Raji (cell line): ENCODE results near the gene S100A5.

Source experiments
- POLR2A ChIP-seq: IDR thresholded peaks from 2 replicates; pipeline ENCODE4 v1.6.1; 2011; ENCODE audit warnings: low read depth, low read length, control low read depth; ENCODE audit not compliant: insufficient read depth

S100A5 gene

DNA sequence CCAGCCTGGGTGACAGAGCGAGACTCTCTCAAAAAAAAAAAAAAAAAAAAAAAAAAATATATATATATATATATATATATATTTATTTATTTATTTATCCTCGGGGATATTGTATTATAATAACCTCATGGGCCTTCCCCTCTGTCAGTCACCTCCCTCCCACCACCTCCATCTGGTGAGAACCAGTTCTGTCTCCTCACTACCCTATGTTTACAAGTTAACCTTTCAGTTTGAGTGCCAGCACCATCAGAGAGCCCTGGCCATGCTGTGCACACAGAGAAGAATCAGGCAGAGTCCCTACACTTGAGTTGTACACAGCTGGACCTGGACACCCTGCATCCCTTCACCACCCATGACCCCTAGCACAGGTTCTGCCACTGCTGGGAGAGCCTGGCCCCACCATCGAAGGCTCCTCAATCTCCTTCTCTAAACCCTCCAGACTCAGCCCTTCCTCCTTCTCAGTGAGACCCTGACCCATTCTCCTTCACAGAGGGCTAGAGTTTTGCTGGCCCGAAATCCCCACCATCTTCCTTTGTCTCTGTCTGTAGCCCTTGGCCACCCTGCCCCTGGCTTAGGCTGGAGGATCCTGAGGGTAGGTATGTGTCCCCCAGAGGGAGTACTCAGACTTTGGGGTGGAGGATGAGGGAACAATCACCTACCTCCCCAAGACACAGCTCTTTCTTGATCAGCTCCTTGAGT lies 1.2 kb downstream of the S100A5 start:
- TF ChIP-seq POLR2A = no peak

DNA sequence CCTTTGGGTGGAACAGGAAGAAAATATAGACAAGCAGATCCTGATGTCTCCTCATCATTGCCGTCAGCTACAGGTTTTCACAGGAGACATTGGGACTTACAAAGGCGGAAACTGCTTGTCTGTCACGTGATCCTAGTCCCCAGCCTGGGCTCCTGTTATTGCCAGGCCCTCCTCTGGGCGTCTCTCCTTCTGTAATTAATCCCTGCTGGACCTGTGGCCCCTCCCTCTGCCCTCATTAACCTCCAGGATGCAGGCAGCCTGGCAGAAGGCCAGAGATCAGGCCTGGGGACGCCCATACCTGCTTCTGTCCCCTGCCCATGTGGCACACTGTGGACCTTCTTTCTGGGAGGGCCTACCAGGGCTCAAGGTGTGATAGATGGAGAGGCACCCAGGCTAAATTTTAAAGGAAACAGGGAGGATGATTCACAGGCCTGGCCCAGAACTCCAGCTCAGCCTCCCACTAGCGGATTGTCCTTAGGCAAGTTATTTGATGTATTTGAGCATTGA lies 2.4 kb downstream of the S100A5 start:
- no peak for TF ChIP-seq POLR2A

DNA sequence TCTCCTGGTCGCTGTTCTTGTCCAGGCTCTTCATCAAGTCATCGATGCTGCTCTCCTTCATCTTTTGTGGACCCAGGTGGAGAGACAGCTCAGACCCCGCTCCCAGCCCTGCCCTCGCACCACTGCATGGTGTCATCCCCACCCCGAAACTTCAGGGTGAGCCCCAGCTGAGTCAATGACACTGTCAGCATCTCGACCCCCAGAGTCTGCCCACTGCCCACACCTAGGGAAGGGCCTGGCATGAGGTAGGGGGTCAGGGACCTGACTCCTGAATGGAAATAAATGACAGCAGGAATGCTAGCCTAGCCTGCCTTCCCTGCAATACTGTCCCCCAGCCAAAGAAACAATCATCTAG lies 3.4 kb downstream of the S100A5 start:
- TF ChIP-seq POLR2A = no peak

DNA sequence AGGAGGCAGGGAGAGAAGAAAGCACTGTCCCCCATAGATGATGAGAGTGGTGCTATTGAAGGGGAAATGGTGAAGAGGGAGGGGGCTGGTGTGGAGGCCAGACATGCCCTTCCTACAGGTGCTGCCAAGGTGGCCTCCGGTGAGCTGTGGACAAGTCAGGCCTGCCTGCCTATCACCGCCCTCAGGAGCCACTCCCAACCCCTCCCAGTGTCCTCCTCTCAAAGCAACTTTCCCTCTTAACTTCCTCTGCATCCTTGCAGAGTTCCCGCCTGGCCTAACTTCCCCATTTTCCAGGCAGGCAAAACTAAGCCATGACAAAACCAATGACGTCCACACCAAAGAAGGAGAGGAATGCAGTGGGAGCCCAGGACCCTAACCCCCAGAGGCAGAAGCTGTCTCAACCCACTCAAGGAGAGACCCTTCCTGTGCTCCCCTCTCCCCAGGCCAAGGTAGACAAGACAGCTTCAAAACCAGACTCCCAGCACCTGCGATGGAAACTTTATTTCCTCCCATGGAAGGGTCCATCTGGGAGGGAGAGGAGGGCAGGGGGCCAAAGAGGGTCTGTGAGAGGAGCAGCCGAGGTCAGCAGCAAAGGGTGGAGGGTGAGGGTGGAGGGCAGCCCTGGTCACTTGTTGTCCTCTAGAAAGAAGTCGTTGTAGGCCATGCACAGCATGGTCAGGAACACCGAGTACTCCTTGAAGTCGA lies 3.9 kb downstream of the S100A5 start:
- TF ChIP-seq POLR2A = no peak

DNA sequence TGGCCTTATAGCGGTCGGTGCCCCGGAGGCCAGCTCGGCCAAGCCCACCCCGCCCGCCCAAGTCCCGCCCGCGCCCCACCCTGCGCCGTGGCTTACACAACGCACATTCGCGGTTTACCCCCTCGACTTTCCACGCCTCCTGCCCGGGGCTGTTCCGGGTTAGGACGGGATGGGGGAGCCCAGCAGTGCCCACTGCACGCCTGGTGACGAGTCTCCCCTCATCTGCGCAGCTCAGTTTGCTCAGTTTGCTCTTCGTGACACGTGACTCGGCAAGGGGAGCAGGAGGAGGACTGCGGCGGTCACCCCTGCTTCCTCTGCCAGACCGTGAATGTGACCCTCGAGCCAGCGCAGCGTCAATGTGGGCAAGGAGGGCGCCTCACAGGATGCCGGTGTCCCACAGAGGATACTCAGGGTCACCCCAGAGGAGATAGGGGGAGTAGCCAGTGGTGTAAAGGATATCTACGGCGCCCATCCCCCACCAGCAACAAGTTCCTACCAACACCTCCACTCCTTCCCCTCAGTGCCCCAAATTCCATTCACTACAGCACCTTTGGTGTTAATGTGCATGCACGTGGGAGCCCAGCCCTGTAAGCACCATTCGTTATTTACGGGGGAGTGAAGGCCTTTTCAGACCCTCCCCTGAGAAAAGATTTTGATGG lies 4.6 kb downstream of the S100A5 start:
- no peak for TF ChIP-seq POLR2A

DNA sequence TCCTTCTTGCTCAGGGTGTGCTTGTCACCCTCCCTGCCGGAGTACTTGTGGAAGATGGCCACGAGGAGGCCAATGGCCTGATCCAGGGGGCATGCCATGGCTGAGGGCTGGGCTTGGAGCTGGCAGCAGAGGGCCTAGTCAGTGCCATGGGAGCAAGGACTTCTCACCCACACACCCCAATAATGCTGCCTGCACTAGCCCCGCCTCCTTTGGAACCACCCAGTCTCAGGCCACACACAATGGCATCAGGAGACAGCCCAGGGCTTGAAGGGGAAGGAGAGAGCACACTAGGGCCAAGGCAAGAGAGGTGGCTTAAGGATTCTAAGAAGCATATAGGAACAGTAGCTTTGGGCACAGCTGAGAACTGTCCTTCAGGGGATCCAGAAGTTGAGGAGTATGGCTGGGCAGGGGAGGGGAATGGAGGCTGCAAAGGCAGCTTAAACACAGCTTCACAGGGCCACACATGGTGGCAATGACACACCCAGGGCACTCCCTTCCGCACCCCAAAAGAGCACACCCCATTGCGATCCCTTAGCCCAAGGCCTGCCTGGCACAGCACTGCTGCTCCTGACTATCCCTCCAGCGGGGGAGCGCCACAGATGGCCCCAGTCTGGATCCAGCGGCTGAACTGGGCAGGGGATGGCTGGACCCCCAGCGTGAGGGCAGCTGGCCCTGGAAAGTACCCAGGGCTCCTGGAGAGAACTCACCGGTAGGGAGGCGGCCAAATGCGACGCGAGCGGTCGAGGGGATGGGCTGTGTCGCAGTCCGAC lies 5.3 kb downstream of the S100A5 start, which contains the start of gene S100A6:
S100A6 (minus strand) TSS at position 750 of the 770 bp plus-strand sequence; CDS start at position 98, 652 bp downstream.
- TF ChIP-seq POLR2A = no peak

DNA sequence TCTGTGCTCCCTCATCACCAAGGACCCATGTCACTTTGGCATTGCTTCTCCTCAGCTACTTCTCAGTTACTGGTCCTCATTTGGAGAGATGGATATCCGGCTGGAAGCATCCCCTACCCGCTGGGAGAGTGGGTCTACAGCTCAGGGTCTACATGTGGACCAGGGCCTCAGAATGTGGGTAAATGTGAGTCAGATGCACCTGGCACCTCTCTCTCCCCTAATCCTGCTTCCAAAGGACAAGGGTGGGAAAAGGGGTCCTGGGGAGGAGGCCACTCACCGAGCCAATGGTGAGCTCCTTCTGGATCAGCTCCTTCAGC lies 5.9 kb downstream of the S100A5 start:
- no peak for TF ChIP-seq POLR2A

DNA sequence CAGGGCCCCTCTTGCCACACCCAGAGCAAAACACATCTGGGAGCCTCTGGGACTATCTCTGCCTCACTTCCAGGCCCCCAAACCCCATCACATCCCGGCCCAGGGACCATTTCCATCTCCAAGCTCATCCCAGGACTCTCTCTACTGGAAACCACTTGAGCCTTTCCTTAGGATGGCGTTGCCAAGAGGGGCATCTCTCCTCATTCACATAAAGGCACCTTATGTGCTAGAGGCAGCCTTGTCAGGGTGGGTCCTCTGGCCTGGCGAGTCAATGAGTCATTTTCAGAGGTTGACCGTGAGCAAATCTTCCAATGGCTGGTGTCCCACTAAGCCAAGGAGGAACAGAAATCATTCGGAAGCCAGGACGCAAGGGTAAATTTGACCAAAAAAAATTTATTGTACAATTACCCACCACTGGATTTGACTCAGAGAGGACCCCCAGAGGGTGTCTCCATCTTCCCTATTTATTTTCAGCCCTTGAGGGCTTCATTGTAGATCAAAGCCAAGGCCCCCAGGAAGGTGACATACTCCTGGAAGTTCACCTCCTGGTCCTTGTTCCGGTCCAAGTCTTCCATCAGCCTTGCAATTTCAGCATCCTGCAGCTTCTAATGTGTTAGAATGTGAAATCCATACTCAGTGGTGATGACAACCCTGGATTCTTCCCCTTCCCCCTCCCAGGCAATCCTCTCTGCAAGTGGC lies 6.4 kb downstream of the S100A5 start:
- no peak for TF ChIP-seq POLR2A

DNA sequence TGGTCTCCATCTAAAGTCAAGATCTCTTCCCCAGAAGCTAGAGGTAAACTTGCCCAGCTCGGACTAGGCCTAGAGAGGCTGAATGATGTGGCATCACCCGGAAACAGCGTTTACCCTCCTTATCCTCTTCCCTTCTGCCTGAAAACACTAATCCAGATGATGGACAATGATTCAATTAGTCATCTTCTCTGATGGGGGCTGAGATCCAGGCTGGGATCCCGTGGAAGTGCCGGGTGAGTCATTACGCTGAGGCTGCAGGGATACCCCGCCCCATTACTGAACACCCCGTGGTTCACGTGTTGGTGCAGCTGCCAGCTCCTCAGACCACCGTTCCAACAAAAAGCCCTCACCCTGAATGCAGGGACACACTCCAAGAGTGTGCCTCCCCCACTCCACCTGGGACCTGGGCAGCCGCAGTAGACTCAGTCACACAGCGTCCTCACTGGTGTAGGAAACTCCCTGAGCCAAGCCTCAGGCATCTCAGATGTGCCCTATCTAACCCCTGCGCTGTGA lies 7.0 kb downstream of the S100A5 start:
- no peak for TF ChIP-seq POLR2A

DNA sequence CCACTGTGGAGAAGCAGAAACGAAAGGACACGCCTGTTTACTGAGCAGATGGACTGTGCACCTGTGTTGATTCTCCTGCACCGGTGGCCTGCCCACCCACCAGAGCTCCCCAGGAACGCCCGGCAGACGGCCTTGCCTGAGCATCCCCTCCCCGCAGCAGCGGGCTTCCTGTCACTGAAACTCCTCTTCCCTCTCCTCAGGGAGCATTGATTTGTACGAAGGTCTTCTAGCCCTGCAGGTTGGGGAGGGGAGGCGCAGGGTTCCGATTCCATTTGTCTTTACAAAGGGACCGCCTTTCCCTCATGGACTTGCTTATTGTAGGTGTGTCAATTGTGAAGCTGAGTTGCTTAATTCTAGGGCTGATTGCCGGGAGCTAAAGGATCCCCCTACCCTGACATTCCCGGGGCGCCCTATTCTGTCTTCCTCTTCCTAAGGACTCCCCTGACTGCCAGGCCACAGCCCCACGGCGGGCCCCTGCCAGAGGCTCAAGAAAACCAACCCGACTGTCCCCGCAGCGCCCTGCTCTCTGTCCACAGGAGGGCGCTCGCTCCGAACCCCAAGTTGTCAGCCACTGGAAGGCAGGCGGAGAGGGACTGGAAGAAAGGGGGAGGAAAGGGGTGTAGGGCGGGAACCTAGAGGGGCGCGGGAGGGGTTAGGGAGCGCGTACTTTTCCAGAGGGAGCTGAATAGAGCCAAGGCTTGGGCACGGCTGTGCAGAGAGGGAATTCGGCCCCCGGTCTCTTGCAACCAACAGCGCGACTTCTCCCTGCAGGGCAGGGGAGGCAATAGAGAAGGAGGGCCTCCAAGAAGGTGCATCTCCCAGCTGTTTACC lies 7.8 kb downstream of the S100A5 start:
- TF ChIP-seq POLR2A = no peak

DNA sequence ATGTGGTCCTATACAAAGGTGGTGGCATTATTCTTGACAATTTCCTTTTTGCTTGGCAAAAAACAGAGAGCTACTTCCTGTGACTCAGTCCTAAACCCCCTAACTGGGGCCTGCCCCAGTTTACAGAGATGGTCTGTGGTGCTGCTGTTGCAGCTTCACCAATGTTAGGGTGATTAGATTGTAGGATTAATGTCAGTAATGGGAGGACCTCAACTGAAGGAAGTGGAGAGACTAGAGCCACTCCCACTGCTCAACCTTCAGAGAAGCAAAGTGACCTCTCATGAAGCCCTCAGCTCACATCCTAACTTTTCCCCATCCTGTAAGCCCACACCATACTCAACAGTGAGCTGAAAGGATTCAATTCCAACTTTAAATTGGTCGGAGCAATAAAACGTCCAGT lies 8.6 kb downstream of the S100A5 start:
- TF ChIP-seq POLR2A = no peak

DNA sequence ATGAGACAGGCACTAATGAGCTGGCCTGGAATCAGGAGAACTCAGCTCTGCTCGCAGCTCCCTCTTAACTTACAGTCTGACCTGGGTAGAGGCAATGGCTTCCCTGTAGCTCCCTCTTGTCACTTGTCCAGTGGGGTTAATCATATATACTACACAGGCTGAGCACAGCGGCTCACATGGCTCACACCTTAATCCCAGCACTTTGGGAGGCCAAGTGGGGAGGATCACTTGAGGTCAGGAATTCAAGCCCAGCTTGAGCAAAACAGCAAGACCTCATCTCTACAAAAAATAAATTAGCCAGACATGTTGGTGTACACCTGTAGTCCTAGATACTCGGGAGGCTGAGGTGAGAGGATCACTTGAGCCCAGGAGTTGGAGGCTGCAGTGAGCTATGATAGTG lies 9.1 kb downstream of the S100A5 start:
- no peak for TF ChIP-seq POLR2A

DNA sequence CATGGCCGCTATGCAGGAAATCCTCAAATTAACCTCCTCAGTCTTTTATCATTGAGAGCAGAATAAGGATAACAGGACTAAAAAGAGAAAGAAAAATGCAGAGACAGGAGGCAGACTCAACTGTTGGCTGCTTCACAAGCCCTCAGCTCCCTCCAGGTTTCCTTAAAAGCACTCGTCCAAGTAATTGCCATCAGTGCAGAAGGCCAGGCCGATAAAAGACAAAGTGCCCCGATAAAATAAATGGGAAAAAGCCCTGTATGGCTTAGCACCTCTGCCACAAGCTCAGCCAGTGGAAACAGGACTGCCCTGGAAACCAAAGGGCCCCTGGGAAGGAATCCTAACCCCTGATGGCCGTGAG lies 13.1 kb downstream of the S100A5 start:
- no peak for TF ChIP-seq POLR2A
